Smooth muscle cell of the brain vasculature (primary cell): ENCODE measurements around the gene PLXNB2.
"Not testable (repeated sequence)": the region's sequence is repeated elsewhere in the genome, so short reads cannot be mapped to it uniquely, and the experiment has no call there.

Source experiments
- DNase-seq: peaks from one replicate; pipeline ENCODE4 v3.0.0-alpha.2; 2012; ENCODE audit warnings: low read depth, low spot score

PLXNB2 gene

GRCh38 chr22:50326956-50327710, 19.7 kb upstream of the PLXNB2 start, which contains the start of gene DENND6B:
Gene DENND6B, minus strand, starts transcription at chr22:50327012. Its CDS starts 24 bp downstream, at chr22:50326988.
- DNase-seq: no peak

GRCh38 chr22:50326225-50326955, 18.9 kb upstream of the PLXNB2 start:
- no peak for DNase-seq

DNA sequence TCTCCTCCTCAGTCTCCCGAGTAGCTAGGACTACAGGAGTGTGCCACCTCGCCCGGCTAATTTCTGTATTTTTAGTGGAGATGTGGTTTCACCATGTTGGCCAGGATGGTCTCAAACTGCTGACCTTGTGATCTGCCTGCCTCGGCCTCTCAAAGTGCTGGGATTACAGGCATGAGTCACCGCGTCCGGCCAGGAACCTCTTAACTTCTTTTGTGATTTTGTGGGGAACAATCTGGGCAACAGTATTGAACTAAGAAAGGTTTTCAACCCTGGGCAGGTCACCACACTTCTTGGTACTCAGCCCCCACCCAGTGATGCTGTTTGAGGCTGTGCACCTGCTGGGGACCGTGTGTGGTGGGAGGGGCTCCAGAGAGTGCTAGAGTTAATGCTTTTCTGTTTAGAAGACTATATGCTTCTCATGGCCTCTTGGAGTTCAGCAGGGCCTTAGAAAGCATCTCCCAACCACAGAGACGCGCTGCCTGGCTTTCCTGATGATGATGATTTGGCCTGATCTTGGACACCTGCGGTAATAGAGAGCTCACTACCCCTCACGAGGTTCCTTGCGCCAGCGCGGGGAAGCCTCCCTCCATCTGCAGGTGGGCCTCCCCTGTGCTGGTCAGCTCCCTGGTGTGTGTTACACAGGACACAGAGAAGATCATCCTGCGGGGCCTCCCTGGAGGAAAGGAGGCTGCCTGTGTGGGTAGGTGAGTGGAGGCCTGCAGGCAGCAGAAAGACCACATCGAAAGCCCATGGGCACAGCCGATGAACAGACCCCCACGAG, 18.2 kb upstream of the PLXNB2 start:
- no peak for DNase-seq

- DNase-seq: no peak
These were observed 16.5 kb upstream of the PLXNB2 start for GRCh38 chr22:50323900-50324299.

DNA sequence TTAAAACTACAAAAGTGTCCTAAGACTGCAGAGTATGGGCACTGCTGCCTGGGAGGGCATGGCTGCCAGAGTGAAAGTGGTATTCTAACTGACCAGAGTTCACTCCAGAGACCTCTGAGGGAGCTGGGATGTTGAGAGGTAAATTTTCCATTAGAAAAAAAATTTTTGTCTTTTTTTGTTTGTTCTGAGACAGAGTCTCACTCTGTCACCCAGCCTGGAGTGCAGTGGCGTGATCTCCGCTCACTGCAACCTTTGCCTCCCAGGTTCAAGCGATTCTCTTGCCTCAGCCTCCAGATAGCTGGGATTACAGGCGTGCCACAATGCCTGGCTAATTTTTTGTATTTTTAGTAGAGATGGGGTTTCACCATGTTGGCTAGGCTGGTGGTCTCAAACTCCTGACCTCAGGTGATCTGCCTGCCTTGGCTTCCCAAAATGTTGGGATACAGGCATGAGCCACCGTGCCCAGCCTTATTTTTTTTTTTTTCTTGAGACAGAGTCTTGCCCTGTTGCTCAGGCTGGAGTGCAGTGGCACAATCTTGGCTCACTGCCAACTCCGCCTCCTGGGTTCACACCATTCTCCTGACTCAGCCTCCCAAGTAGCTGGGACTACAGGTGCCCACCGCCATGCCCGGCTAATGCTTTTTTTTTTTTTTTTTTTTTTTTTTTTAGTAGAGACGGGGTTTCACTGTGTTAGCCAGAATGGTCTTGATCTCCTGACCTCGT, 15.1 kb upstream of the PLXNB2 start:
- not testable (repeated sequence) for DNase-seq

DNA sequence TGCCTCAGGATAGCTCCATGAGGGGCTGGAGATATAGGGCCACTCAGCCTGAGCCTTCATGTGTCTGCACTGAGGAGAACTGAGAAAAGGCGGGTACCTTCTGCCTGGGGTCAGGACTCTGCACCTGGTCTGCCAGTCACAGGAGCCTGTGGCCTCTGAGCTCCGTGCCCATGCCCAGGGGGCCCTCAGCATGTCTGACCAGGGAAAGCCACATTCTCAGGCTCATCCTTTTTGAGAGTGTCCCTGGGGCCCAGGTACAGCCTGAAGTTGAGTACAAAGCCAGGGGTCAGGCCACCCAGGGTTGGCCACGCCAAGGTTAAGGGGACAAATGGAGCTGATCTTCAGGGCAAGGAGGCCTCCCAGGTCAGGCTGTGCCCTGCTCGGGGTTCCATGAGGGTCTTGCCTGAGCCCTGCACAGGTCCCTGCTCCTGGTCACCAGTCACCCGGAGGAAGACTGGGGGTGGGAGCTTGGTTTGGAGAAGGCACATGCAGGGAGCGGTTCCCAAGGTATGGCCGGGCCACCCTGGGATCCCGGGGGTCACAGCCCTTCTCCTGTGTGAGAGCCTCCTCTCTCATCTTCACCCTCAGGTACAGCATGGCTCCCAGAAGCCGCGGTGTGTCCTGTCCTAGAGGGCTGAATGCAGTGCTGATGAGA, 13.4 kb upstream of the PLXNB2 start:
- no peak for DNase-seq

- DNase-seq: no peak
These were observed 12.7 kb upstream of the PLXNB2 start for GRCh38 chr22:50320116-50320515.

- no peak for DNase-seq
These were observed 12.1 kb upstream of the PLXNB2 start for GRCh38 chr22:50319503-50319951.

DNA sequence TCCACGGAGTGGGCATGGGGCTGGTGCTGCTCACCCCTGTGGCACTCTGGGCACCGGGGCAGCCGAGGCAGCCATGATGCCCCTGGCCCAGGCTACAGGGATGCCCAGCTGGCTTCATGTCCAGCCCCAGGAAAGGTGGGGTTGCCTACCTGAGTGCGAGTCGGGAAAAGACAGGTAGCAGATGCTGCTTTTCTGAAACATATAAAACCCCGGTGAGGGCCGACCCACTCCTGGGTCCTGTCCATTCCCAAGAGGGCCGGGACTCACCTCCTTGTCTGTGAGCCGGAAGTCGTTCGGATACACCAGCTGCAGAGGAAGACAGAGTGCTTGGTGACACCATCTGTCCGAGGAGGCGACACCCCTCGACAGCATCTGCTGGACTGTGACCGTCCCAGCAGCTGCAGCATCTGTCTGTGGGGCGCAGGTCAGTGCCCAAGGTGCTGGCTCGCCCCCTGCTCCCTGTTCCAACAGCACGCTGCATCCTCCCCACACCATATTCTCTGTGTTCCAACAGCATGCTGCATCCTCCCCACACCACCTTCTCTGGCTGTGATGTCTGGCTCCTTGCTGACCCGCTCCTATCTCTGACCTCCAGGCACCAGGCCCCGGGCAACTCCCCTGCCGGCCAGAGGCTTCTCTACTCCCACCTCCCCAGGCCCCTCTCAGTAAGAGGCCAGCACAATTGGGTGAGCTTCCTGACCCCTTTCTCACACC, 11.4 kb upstream of the PLXNB2 start:
- DNase-seq: no peak

DNA sequence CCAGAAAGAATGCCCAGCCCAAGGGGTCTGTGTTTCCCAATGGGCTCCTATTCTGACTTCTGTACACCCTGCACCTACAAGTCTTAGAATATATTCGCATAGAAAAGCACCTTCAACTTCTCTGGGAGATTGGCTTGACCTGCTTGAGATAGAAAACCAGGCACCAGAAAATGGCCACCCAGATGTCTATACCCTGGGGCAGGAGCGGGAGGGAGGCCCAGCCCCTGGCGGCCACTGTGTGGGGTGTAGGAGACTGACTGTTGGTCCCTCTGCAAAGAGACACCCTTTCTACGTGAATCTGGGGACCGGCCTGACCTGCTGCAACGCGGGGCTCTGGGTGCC, 10.9 kb upstream of the PLXNB2 start:
- no peak for DNase-seq

DNA sequence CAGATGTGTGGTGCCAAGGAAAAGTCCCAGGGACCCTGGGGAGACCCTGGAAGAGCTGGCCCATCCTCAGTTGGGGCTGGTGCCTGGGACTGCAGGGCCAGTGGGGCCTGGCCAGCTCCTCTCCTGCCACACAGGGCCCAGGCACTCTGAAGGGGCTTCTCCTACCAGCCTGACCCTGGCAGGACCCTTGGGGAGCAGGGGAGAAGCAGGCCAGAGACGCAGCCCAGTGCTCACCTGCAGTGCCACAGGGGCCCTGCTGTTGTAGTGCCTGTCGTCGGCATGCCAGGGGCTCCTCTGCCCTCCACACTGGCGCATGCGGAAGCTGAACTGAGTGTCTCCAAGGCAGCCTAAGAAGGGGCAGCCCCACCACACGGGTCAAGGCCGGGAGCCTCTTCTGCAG, 10.2 kb upstream of the PLXNB2 start:
- DNase-seq: no peak

- DNase-seq: no peak
These were observed 9.7 kb upstream of the PLXNB2 start for GRCh38 chr22:50317178-50317577.

DNA sequence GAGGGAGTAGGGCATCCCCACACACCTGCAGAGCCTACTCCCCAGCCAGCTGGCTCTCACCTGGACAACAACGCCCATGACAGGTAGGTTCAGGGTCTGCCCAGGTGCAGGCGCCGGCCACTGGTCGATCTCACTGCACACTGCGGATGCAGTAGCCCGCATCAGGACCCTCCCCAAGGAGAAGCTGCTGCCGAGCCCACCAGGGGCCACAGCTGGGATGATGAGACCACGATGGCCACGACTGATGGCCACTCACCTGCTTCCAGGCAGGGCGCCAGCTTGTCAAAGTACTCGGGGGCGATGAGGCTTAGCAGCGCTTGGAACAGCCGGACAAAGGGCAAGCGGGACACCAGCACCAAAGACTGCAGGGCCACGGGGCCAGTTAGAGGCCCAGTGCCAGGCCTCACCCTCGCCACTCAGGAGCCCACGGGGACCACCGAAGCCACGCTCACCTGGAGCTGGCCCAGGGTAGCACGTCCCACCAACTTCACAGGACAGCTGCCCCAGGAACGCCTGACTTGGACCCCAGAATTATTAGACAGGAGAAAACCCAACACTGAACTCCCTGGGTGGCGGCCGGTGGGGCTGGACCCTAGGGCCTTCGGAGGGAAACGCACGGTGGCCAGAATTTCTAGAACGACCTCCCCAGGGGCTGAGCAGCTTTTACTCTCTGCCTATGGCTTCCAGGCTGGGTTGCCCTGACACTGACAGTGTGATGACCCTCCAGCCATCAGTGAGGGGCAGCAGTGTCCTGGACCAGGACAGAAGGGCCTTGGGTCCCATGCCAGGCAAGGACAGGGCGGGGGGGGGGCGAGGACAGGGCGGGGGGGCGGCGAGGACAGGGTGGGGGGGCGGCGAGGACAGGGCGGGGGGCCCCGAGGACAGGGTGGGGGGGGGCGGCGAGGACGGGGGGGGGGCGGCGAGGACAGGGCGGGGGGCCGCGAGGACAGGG, 8.9 kb upstream of the PLXNB2 start:
- DNase-seq: no peak

DNA sequence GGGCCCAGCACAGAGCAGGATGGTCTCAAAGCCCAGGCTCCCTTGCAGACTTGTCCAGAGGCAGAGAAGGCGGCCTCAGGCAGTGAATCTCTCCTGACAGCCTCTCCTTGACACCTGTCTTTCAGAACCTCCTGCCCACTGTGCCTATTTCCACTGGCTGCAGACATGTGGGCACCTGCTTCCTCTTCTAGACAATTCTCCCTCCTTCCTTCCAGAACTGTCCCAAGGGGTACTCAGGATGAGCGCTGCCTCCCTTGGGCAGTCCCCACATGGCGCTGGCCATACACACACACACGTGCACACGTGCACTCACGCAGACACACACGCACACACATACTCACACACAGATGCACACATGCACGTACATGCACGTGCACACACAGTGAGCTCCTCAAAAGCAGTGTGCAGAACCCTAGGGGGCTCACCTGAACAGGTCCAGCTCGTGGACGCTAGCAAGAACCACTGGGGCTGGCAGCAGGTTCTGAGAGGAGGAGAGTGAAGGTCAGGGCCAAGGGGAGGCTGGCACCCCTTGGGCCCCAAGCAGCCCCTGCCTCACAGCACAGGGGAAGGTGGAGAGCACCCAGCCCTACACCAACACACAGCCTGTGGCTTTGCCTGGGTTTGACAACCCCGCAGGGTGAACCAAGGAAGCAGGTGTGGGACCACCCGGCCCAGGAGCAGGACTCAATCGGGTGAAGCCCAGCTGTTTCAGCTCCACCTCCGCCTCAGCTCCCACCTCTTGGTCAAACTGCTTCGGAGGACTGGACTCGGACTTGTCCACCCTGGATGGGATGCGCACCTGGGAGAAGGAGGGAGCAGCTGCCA, 8.1 kb upstream of the PLXNB2 start:
- DNase-seq: no peak

DNA sequence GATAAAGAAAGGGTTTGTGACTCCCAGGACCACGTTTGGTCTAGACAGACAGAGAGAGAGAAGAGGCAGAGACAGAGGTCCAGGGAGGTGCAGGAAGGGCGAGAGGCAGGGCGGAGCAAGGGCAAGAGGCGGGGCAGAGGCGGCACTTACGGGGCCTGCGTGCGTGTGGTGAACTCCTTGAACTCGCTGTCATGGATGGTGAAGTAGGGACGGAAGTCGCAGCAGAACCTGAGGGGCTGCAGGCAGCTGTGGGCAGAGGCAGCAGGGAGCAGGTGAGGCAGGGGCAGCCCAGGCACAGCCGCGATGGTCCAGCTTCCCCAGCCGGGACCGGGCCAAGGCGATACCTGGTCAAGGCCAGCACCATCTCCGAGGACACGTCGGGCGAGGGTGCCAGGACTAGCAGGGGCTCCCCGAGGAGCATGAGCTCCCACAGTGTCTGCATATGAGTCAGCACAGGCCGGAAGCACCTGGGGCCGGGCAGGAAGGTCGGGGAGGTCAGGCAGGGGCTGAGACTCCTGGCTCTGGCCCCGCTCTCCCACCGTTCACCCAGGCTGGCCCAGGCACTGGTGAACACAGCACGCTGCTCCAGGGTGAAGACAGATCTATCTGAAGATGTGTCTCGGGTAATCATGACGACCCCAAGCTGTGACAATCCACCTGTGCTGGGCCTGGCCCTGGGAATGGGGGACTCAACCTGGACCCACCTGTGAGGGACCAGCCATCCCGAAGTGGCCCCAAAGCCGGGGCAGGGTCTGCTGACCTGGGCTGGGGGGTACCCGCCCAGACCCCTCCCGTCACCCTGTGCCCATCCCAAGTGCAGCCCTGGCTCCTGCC, 7.2 kb upstream of the PLXNB2 start:
- DNase-seq: no peak

GRCh38 chr22:50314081-50314454, 6.6 kb upstream of the PLXNB2 start:
- DNase-seq: no peak

GRCh38 chr22:50313600-50313999, 6.2 kb upstream of the PLXNB2 start:
- DNase-seq: no peak

DNA sequence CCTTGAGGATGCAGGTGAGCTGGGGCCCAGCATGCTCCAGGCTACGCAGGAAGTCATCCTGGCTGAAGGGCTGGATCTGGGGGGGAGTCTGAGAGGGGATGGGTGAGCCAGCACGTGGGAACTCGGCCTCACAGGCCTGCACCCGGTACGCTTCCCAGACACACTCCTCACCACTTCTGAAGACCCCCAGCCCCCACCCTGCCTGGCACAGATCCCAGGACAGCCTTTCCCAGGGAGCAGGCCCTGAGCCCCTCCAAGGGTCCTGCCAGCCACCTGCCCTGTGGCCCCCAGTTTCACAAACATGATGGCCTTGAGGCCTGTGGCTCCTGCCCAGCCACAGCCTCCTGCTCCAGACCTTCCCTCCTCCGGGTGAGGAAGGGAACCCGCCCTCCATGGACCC, 5.6 kb upstream of the PLXNB2 start:
- no peak for DNase-seq
